ENCODE measurements around the gene SMYD3.

The SMYD3 gene

GRCh38 chr1:246181241-246181640, 325.8 kb downstream of the SMYD3 start:
- H3K4me3 ChIP-seq (ENCODE audit: insufficient read length, low read depth) = no peak overlapping the region
- TF ChIP-seq YY1 (IDR thresholded peaks at IDR 0.05; ENCODE audit: insufficient read depth, insufficient read length) = no peak
- TF ChIP-seq ZNF274 (IDR thresholded peaks at IDR 0.05; ENCODE audit: low read depth, low read length) = no peak
- no peak for TF ChIP-seq SUZ12 (IDR thresholded peaks at IDR 0.05; ENCODE audit: extremely low read depth, insufficient read depth, insufficient read length)
- H3K36me3 ChIP-seq (ENCODE audit: insufficient read depth, insufficient read length, low read length) = no peaks in the 10 kb centered on the region
- no peaks in the 10 kb centered on the region for H3K9me3 ChIP-seq (ENCODE audit: insufficient read depth, low read length)
- no peaks in the 10 kb centered on the region for H3K27me3 ChIP-seq (ENCODE audit: insufficient read depth, insufficient read length)
- no peak for DNase-seq (ENCODE audit: low read depth, low spot score)
- no peak overlapping the region for H3K9ac ChIP-seq (ENCODE audit: insufficient read length, low read depth)
- no peaks in the 10 kb centered on the region for H3K4me1 ChIP-seq (ENCODE audit: insufficient read depth, insufficient read length)

GRCh38 chr1:246179401-246179800, 327.7 kb downstream of the SMYD3 start:
- H3K36me3 ChIP-seq (ENCODE audit: insufficient read depth, insufficient read length, low read length) = no peaks in the 10 kb centered on the region
- H3K4me3 ChIP-seq (ENCODE audit: insufficient read length, low read depth) = no peak overlapping the region
- H3K9ac ChIP-seq (ENCODE audit: insufficient read length, low read depth) = no peak overlapping the region
- DNase-seq (ENCODE audit: low read depth, low spot score) = no peak
- TF ChIP-seq ZNF274 (IDR thresholded peaks at IDR 0.05; ENCODE audit: low read depth, low read length) (no peak), SUZ12 (IDR thresholded peaks at IDR 0.05; ENCODE audit: extremely low read depth, insufficient read depth, insufficient read length) (no peak), YY1 (IDR thresholded peaks at IDR 0.05; ENCODE audit: insufficient read depth, insufficient read length) (no peak)
- H3K4me1 ChIP-seq (ENCODE audit: insufficient read depth, insufficient read length) = no peaks in the 10 kb centered on the region
- H3K9me3 ChIP-seq (ENCODE audit: insufficient read depth, low read length) = no peaks in the 10 kb centered on the region
- no peaks in the 10 kb centered on the region for H3K27me3 ChIP-seq (ENCODE audit: insufficient read depth, insufficient read length)

GRCh38 chr1:246178717-246179311, 328.3 kb downstream of the SMYD3 start:
- no peak overlapping the region for H3K9ac ChIP-seq (ENCODE audit: insufficient read length, low read depth)
- no peaks in the 10 kb centered on the region for H3K9me3 ChIP-seq (ENCODE audit: insufficient read depth, low read length)
- no peaks in the 10 kb centered on the region for H3K27me3 ChIP-seq (ENCODE audit: insufficient read depth, insufficient read length)
- DNase-seq (ENCODE audit: low read depth, low spot score) = no peak
- H3K36me3 ChIP-seq (ENCODE audit: insufficient read depth, insufficient read length, low read length) = no peaks in the 10 kb centered on the region
- no peak overlapping the region for H3K4me3 ChIP-seq (ENCODE audit: insufficient read length, low read depth)
- no peaks in the 10 kb centered on the region for H3K4me1 ChIP-seq (ENCODE audit: insufficient read depth, insufficient read length)
- TF ChIP-seq ZNF274 (IDR thresholded peaks at IDR 0.05; ENCODE audit: low read depth, low read length) (no peak), SUZ12 (IDR thresholded peaks at IDR 0.05; ENCODE audit: extremely low read depth, insufficient read depth, insufficient read length) (no peak), YY1 (IDR thresholded peaks at IDR 0.05; ENCODE audit: insufficient read depth, insufficient read length) (no peak)

GRCh38 chr1:246176126-246177024, 330.7 kb downstream of the SMYD3 start:
- Histone ChIP-seq H3K9ac (ENCODE audit: insufficient read length, low read depth) (no peak overlapping the region), H3K27me3 (ENCODE audit: insufficient read depth, insufficient read length) (no peaks in the 10 kb centered on the region), H3K36me3 (ENCODE audit: insufficient read depth, insufficient read length, low read length) (no peaks in the 10 kb centered on the region), H3K9me3 (ENCODE audit: insufficient read depth, low read length) (no peaks in the 10 kb centered on the region), H3K4me3 (ENCODE audit: insufficient read length, low read depth) (no peak overlapping the region), H3K4me1 (ENCODE audit: insufficient read depth, insufficient read length) (no peaks in the 10 kb centered on the region)
- DNase-seq (ENCODE audit: low read depth, low spot score) = no peak
- TF ChIP-seq ZNF274 (IDR thresholded peaks at IDR 0.05; ENCODE audit: low read depth, low read length) = no peak
- no peak for TF ChIP-seq SUZ12 (IDR thresholded peaks at IDR 0.05; ENCODE audit: extremely low read depth, insufficient read depth, insufficient read length)
- TF ChIP-seq YY1 (IDR thresholded peaks at IDR 0.05; ENCODE audit: insufficient read depth, insufficient read length) = no peak

GRCh38 chr1:246170574-246171261, 336.4 kb downstream of the SMYD3 start:
- DNase-seq (ENCODE audit: low read depth, low spot score) = no peak
- no peak overlapping the region for H3K9ac ChIP-seq (ENCODE audit: insufficient read length, low read depth)
- H3K27me3 ChIP-seq (ENCODE audit: insufficient read depth, insufficient read length) = no peaks in the 10 kb centered on the region
- TF ChIP-seq ZNF274 (IDR thresholded peaks at IDR 0.05; ENCODE audit: low read depth, low read length) (no peak), YY1 (IDR thresholded peaks at IDR 0.05; ENCODE audit: insufficient read depth, insufficient read length) (no peak), SUZ12 (IDR thresholded peaks at IDR 0.05; ENCODE audit: extremely low read depth, insufficient read depth, insufficient read length) (no peak)
- no peaks in the 10 kb centered on the region for H3K9me3 ChIP-seq (ENCODE audit: insufficient read depth, low read length)
- no peaks in the 10 kb centered on the region for H3K4me1 ChIP-seq (ENCODE audit: insufficient read depth, insufficient read length)
- no peak overlapping the region for H3K4me3 ChIP-seq (ENCODE audit: insufficient read length, low read depth)
- no peaks in the 10 kb centered on the region for H3K36me3 ChIP-seq (ENCODE audit: insufficient read depth, insufficient read length, low read length)

- TF ChIP-seq SUZ12 (IDR thresholded peaks at IDR 0.05; ENCODE audit: extremely low read depth, insufficient read depth, insufficient read length) = no peak
- no peak for TF ChIP-seq ZNF274 (IDR thresholded peaks at IDR 0.05; ENCODE audit: low read depth, low read length)
- TF ChIP-seq YY1 (IDR thresholded peaks at IDR 0.05; ENCODE audit: insufficient read depth, insufficient read length) = no peak
- H3K9ac ChIP-seq (ENCODE audit: insufficient read length, low read depth) = no peak overlapping the region
- H3K27me3 ChIP-seq (ENCODE audit: insufficient read depth, insufficient read length) = no peaks in the 10 kb centered on the region
- no peaks in the 10 kb centered on the region for H3K9me3 ChIP-seq (ENCODE audit: insufficient read depth, low read length)
- no peak for DNase-seq (ENCODE audit: low read depth, low spot score)
- H3K36me3 ChIP-seq (ENCODE audit: insufficient read depth, insufficient read length, low read length) = no peaks in the 10 kb centered on the region
- H3K4me3 ChIP-seq (ENCODE audit: insufficient read length, low read depth) = no peak overlapping the region
- no peaks in the 10 kb centered on the region for H3K4me1 ChIP-seq (ENCODE audit: insufficient read depth, insufficient read length)
Measured at GRCh38 chr1:246169486-246169885, 337.6 kb downstream of the SMYD3 start.

GRCh38 chr1:246169019-246169418, 338.1 kb downstream of the SMYD3 start:
- Histone ChIP-seq H3K9me3 (ENCODE audit: insufficient read depth, low read length) (no peaks in the 10 kb centered on the region), H3K9ac (ENCODE audit: insufficient read length, low read depth) (no peak overlapping the region)
- no peak for DNase-seq (ENCODE audit: low read depth, low spot score)

More at GRCh38 chr1:246169019-246169418, 338.1 kb downstream of the SMYD3 start:
- no peaks in the 10 kb centered on the region for H3K27me3 ChIP-seq (ENCODE audit: insufficient read depth, insufficient read length)
- H3K4me1 ChIP-seq (ENCODE audit: insufficient read depth, insufficient read length) = no peaks in the 10 kb centered on the region
- H3K36me3 ChIP-seq (ENCODE audit: insufficient read depth, insufficient read length, low read length) = no peaks in the 10 kb centered on the region
- TF ChIP-seq ZNF274 (IDR thresholded peaks at IDR 0.05; ENCODE audit: low read depth, low read length) = no peak
- no peak for TF ChIP-seq SUZ12 (IDR thresholded peaks at IDR 0.05; ENCODE audit: extremely low read depth, insufficient read depth, insufficient read length)
- no peak for TF ChIP-seq YY1 (IDR thresholded peaks at IDR 0.05; ENCODE audit: insufficient read depth, insufficient read length)
- no peak overlapping the region for H3K4me3 ChIP-seq (ENCODE audit: insufficient read length, low read depth)
